CD14-positive monocyte (primary cell): ENCODE data around the gene XXYLT1. TPM values are rescaled to one million over a fixed set of nuclear protein-coding genes. Genes with fewer than 3 reads are reported as not detected.

Source experiments
- DNase-seq, 3 donors: peaks; one replicate each; pipeline ENCODE4 v3.0.0-alpha.2; 2011 to 2022
- H2AFZ ChIP-seq: 2 replicates; pipeline ENCODE4 v1.6.0; 2012; ENCODE audit warnings: mild to moderate bottlenecking, low read depth, low read length, inconsistent platforms; ENCODE audit not compliant: insufficient read depth, poor library complexity, severe bottlenecking
- H3K27ac ChIP-seq, 2 donors: 1 replicate in 1 of 2; 2 replicates in 1 of 2; pipeline ENCODE4 v1.5.1; 2012 to 2013; ENCODE audit warnings: low read length in 2 of 2, control low read depth in 1 of 2, inconsistent platforms in 1 of 2, low read depth in 1 of 2, mild to moderate bottlenecking in 1 of 2
- H3K27me3 ChIP-seq, 2 donors: one replicate each; pipeline versions ENCODE4 v1.6.0 to v1.6.1; 2011 to 2013; ENCODE audit warnings: low read length in 2 of 2; ENCODE audit not compliant: control insufficient read depth in 2 of 2, insufficient read depth in 2 of 2
- H3K36me3 ChIP-seq, 2 donors: replicated peaks in 1 of 2; 1 replicate in 1 of 2; 2 replicates in 1 of 2; pipeline versions ENCODE4 v1.5.1 to v1.6.1; 2012 to 2013; ENCODE audit warnings: low read length in 2 of 2, control low read depth in 1 of 2, inconsistent platforms in 1 of 2, mild to moderate bottlenecking in 1 of 2; ENCODE audit not compliant: insufficient read depth in 2 of 2, control insufficient read depth in 1 of 2
- H3K4me1 ChIP-seq, 2 donors: 1 replicate in 1 of 2; 2 replicates in 1 of 2; pipeline versions ENCODE4 v1.5.1 to v1.6.1; 2012 to 2013; ENCODE audit warnings: low read length in 2 of 2, control low read depth in 1 of 2, inconsistent platforms in 1 of 2, mild to moderate bottlenecking in 1 of 2, moderate library complexity in 1 of 2; ENCODE audit not compliant: insufficient read depth in 2 of 2, control insufficient read depth in 1 of 2
- H3K4me2 ChIP-seq: replicated peaks from 2 replicates; pipeline ENCODE3; 2012; ENCODE audit warnings: low read length, moderate library complexity, mild to moderate bottlenecking; ENCODE audit not compliant: poor library complexity, severe bottlenecking; ENCODE audit errors: extremely low read depth
- H3K4me3 ChIP-seq, 3 experiments: fragments of 200-600 bp in 1 of 3; sonication (generic) in 1 of 3; replicated peaks in 1 of 3; 1 replicate in 2 of 3; 2 replicates in 1 of 3; pipeline ENCODE4 v1.5.1; 2011 to 2013; ENCODE audit warnings: low read length in 3 of 3, mild to moderate bottlenecking in 3 of 3, control low read depth in 2 of 3, low read depth in 2 of 3, inconsistent platforms in 1 of 3, moderate library complexity in 1 of 3
- H3K79me2 ChIP-seq: 2 replicates; pipeline ENCODE4 v1.6.0; 2012; ENCODE audit warnings: mild to moderate bottlenecking, control low read depth, inconsistent platforms, low read length, moderate library complexity; ENCODE audit not compliant: insufficient read depth
- H3K9ac ChIP-seq: 2 replicates; pipeline ENCODE4 v1.6.0; 2017; ENCODE audit warnings: low read length, mild to moderate bottlenecking; ENCODE audit not compliant: insufficient read depth, poor library complexity, severe bottlenecking
- H3K9me3 ChIP-seq, 2 donors: replicated peaks in 1 of 2; 1 replicate in 1 of 2; 2 replicates in 1 of 2; pipeline versions ENCODE4 v1.5.1 to v1.6.1; 2012 to 2013; ENCODE audit warnings: low read length in 2 of 2, control low read depth in 1 of 2; ENCODE audit not compliant: control insufficient read depth in 1 of 2, insufficient read depth in 1 of 2
- H4K20me1 ChIP-seq: 2 replicates; pipeline ENCODE4 v1.6.0; 2012; ENCODE audit warnings: mild to moderate bottlenecking, low read length, control low read depth, moderate library complexity; ENCODE audit not compliant: insufficient read depth
- H3K27ac Mint-ChIP-seq, 7 donors: one replicate each; pipeline ENCODE4 v1.8.0; 2020; ENCODE audit warnings: mild to moderate bottlenecking in 7 of 7, mixed read lengths in 7 of 7, moderate library complexity in 6 of 7, inconsistent platforms in 2 of 7
- H3K27me3 Mint-ChIP-seq, 3 donors: one replicate each; pipeline ENCODE4 v1.8.0; 2021 to 2022; ENCODE audit warnings: low read depth in 3 of 3, mild to moderate bottlenecking in 3 of 3, mixed read lengths in 3 of 3, moderate library complexity in 3 of 3, inconsistent platforms in 1 of 3
- H3K36me3 Mint-ChIP-seq, 2 donors: one replicate each; pipeline ENCODE4 v1.8.0; 2020; ENCODE audit warnings: mixed read lengths in 2 of 2, inconsistent platforms in 1 of 2, mild to moderate bottlenecking in 1 of 2
- H3K4me1 Mint-ChIP-seq: one replicate; pipeline ENCODE4 v1.8.0; 2020; ENCODE audit warnings: mild to moderate bottlenecking, mixed read lengths
- H3K4me3 Mint-ChIP-seq, 2 donors: one replicate each; pipeline ENCODE4 v1.8.0; 2020; ENCODE audit warnings: mild to moderate bottlenecking in 2 of 2, mixed read lengths in 2 of 2, moderate library complexity in 1 of 2
- H3K9me3 Mint-ChIP-seq, 7 donors: one replicate each; pipeline ENCODE4 v1.8.0; 2020 to 2022; ENCODE audit warnings: mixed read lengths in 7 of 7, mild to moderate bottlenecking in 6 of 7, moderate library complexity in 6 of 7, inconsistent platforms in 2 of 7
- WGBS: methylation state at CpG from one replicate; pipeline ENCODE4 v1.1.5; 2013; ENCODE audit warnings: missing lambda C conversion rate; ENCODE audit not compliant: insufficient coverage; 5-methylcytosine and 5-hydroxymethylcytosine counted together
- intact Hi-C, 2 donors: fragments of 100-400 bp; cut with micrococcal nuclease; formaldehyde crosslinking; loops; one replicate each; pipeline versions ENCODE4 v1.15.0 to v1.15.1; 2023
- polyA plus RNA-seq, 3 donors: library from polyadenylated mRNA; depleted of rRNA in 1 of 3; unstranded in 2 of 3; stranded (reverse) in 1 of 3; fragments of 300-500 nt in 2 of 3; fragments of >200 nt in 1 of 3; fragmentation: Illumina TruSeq in 2 of 3; gene quantifications; 1 replicate in 2 of 3; 2 replicates in 1 of 3; pipeline ENCODE4 v1.2.3, GENCODE V29; 2012 to 2021
- TF ChIP-seq, protein P1 (sequence below): fragments of 200-600 bp; IDR thresholded peaks from one replicate; pipeline ENCODE4 v1.8.0; 2022; ENCODE audit warnings: antibody characterized with exemption, mild to moderate bottlenecking

Gene XXYLT1
- polyA plus RNA-seq, 3 donors, result 11.8 to 13.5 (median 13.2) TPM

DNA sequence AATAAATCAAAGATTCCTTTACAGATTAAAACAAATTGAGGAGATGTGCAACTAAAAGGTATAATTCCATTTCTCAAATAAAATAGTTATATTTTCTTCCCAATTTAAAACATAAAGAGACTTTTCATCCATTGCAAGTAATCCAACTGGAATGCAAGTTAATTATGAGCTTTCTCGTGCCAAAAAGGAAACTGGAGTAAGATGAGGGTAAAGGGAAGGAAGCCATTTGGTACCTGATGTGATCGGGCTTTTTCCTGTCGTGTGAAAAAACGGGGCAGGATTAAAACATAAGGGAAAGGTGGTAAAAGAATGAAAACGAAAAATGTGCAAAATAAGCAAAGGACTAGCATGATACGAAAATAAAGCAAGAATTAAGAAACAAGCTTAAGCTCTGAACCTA, 41.8 kb upstream of the XXYLT1 start:
- 52% methylated on average over 4 of the region's 6 CpGs for WGBS

GRCh38 chr3:195307711-195308110, 36.8 kb upstream of the XXYLT1 start:
- Mint-ChIP-seq H3K4me3 (no peak overlapping the region), H3K9me3 (no peaks in the 10 kb centered on the region), H3K36me3 (peaks cover 44 to 71% of the 10 kb centered on the region in 2 donors), H3K4me1 (no peaks in the 10 kb centered on the region), H3K27ac (no peak overlapping the region), H3K27me3 (no peaks in the 10 kb centered on the region)
- no peak overlapping the region for H3K27ac ChIP-seq
- H3K9me3 ChIP-seq, result no peaks in the 10 kb centered on the region
- TF ChIP-seq, protein P1, sequence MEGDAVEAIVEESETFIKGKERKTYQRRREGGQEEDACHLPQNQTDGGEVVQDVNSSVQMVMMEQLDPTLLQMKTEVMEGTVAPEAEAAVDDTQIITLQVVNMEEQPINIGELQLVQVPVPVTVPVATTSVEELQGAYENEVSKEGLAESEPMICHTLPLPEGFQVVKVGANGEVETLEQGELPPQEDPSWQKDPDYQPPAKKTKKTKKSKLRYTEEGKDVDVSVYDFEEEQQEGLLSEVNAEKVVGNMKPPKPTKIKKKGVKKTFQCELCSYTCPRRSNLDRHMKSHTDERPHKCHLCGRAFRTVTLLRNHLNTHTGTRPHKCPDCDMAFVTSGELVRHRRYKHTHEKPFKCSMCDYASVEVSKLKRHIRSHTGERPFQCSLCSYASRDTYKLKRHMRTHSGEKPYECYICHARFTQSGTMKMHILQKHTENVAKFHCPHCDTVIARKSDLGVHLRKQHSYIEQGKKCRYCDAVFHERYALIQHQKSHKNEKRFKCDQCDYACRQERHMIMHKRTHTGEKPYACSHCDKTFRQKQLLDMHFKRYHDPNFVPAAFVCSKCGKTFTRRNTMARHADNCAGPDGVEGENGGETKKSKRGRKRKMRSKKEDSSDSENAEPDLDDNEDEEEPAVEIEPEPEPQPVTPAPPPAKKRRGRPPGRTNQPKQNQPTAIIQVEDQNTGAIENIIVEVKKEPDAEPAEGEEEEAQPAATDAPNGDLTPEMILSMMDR, result no peak
- no peak for DNase-seq
- H3K4me2 ChIP-seq, result no peak overlapping the region
- H3K9ac ChIP-seq, result no peak overlapping the region
- H3K4me3 ChIP-seq, result no peak overlapping the region
- no peak overlapping the region for H2AFZ ChIP-seq
- H3K36me3 ChIP-seq, result peaks cover 70 to 95% of the 10 kb centered on the region in 2 donors
- no peaks in the 10 kb centered on the region for H3K4me1 ChIP-seq
- no peaks in the 10 kb centered on the region for H3K79me2 ChIP-seq
- intact Hi-C loops, result no loop called here
- H4K20me1 ChIP-seq, result peaks cover 54% of the 10 kb centered on the region
- no peaks in the 10 kb centered on the region for H3K27me3 ChIP-seq

More for the DNA sequence above, 41.8 kb upstream of the XXYLT1 start:
- Histone ChIP-seq H3K4me1 (no peaks in the 10 kb centered on the region), H3K4me3 (no peak overlapping the region), H3K4me2 (no peak overlapping the region), H2AFZ (no peak overlapping the region), H3K27me3 (no peaks in the 10 kb centered on the region), H3K36me3 (peaks cover 48 to 89% of the 10 kb centered on the region in 2 donors), H3K9ac (no peak overlapping the region), H4K20me1 (peaks cover 51% of the 10 kb centered on the region), H3K79me2 (no peaks in the 10 kb centered on the region), H3K9me3 (no peaks in the 10 kb centered on the region), H3K27ac (no peak overlapping the region)
- H3K27me3 Mint-ChIP-seq, result no peaks in the 10 kb centered on the region
- intact Hi-C loops, result no loop called here
- DNase-seq, result no peak
- no peak overlapping the region for H3K27ac Mint-ChIP-seq
- H3K4me1 Mint-ChIP-seq, result no peaks in the 10 kb centered on the region
- TF ChIP-seq, protein P1, result no peak
- peaks cover 21 to 49% of the 10 kb centered on the region in 2 donors for H3K36me3 Mint-ChIP-seq
- H3K4me3 Mint-ChIP-seq, result no peak overlapping the region
- H3K9me3 Mint-ChIP-seq, result no peaks in the 10 kb centered on the region
